HuH-7.5 (cell line): Measurements from ENCODE around the gene SKA3.
"Not testable (repeated sequence)": the region's sequence is repeated elsewhere in the genome, so short reads cannot be mapped to it uniquely, and the experiment has no call there.

Source experiments
- DNase-seq: peaks from one replicate; pipeline ENCODE4 v3.0.0; 2011; ENCODE audit warnings: low spot score

Gene SKA3

GRCh38 chr13:21176215-21176981 is at the start of gene SKA3, which contains the start of gene MRPL57:
Gene SKA3, minus strand, starts transcription at chr13:21176552. Its CDS starts 75 bp downstream, at chr13:21176477.
Gene MRPL57, plus strand, starts transcription at chr13:21176658. Its CDS starts 259 bp downstream, at chr13:21176917.
- peak; percentile 87 for DNase-seq

GRCh38 chr13:21225082-21225481 is 48.7 kb upstream of the SKA3 start:
- DNase-seq = no peak

DNA sequence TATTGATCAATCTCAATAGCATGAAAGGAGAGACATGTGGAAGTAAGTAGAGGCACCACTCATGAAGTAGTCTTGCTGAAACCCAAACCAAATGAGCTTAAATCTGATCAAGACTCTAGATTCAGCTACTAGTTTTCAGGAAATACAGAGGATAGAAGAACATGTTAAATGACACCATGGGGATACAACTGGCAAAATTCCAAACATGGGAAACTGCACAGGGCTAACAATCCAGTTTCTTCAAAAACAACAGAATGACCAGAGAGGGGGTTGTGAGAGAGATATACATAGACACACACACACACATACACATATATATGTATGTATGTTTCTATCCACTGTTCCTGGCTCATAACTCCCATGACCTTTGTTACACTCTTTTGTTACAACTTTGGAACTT is 44.9 kb upstream of the SKA3 start:
- DNase-seq = no peak

GRCh38 chr13:21219716-21220115 is 43.4 kb upstream of the SKA3 start:
- DNase-seq = not testable (repeated sequence)

- DNase-seq = no peak
These were observed 42.7 kb upstream of the SKA3 start for GRCh38 chr13:21219036-21219381.

- no peak for DNase-seq
These were observed 42.1 kb upstream of the SKA3 start for GRCh38 chr13:21218351-21219035.

DNA sequence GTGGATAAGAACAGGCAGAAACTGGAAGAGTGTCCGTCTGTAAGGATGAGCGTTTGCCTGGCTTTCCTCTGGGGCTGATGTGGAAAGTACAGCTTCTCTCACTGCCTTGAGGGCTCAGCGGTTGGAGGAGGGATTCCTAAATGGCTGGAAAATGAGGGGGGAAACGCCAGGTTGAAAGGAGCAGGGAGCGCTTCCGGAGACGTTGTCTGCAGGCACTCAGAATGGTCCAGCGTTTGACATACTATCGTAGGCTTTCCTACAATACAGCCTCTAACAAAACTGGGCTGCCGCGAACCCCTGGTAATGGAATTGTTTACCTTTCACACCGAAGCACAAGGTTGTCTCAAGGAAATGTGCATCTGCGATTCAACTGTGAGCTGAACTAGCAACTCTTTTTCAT is 40.0 kb upstream of the SKA3 start:
- DNase-seq = no peak

DNA sequence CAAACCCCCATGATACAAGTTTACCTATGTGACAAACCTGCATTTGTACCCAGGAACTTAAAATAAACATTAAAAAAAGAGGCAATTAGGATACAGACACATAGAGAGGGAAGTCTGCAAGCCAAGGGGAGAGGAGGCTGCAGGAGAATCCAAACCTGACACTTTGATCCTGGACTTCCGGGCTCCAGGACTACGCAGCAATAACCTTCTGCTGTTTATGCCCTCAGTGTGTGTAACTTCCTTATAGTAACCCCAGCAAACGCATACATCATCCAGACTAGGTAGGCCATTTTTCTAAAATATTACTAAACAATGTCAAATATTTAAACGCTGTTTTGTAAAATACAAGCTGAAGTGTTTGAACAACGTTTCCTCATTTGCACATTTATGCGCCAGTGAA is 39.1 kb upstream of the SKA3 start:
- DNase-seq = not testable (repeated sequence)

GRCh38 chr13:21212138-21212775 is 35.9 kb upstream of the SKA3 start:
- DNase-seq = no peak

DNA sequence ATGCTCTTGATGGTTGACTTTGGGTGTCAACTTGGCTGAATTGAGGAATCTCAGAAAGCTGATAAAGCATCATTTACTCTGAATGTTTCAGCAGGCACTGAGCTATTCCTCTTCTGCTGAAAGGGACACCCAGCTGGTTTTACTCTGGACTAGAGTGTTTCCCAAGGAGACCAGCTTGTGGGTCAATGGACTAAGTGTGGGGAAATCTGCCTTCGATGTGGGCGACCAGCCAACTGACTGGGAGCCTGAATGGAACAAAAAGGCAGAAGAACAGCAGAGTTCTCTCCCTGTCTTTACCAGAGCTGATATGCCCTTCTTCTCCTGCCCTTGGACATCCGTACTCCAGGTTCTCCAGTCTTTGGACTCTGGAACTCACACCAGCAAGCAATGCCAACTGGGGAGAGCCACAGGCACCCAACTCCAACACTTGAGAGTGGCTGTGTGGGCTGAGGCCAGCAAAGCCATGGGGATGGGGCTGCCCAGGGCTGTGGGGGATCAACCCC is 32.4 kb upstream of the SKA3 start:
- no peak for DNase-seq

- DNase-seq = no peak
These were observed 26.6 kb upstream of the SKA3 start for GRCh38 chr13:21202767-21203531.

- not testable (repeated sequence) for DNase-seq
These were observed 25.3 kb upstream of the SKA3 start for GRCh38 chr13:21201456-21202190.

GRCh38 chr13:21198391-21198790 is 22.0 kb upstream of the SKA3 start:
- DNase-seq = not testable (repeated sequence)

DNA sequence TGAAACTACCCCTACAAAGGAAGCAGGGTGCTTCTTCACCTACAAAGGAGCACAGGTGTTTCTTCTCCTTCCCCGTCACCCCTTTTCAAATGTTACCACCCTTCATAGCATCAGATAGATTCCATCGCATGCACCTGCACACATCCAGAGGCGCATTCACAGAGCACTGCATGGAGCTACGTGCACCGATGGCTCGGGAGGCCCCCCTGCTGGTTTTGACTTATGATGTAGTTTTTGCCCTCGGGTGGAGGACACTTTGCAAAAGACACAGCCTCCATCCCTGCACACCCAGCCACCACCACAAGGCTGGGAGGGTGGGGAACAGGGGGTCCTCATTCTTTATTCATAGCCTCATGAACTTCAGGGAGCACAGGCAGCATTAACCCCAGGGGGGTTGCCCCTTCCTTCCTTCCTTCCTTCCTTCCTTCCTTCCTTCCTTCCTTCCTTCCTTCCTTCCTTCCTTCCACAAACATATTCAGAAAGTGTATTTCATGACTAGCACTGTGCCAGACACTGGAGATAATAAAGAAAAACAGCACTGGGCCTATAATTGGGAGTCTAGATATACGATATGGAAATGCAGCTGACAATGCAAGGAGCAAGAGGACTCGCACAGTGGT is 21.4 kb upstream of the SKA3 start:
- DNase-seq = not testable (repeated sequence)

DNA sequence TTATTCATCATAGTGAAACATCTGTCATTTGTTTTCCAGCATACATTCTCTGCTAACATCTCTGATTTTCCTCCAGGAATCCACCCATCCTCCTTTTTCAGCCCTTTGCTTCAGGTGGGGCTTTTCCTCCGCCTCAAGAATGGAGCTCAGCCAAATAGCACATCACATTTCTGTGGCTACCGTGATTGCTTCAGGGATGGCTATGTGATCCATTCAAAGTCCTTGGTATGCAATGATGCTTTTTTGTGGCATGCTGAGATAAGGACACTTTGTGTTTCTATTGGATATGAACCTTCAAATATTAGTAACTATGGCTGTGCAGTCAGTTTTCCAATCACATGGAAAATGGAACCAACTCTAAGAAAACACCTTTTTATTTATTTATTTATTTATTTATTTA is 18.4 kb upstream of the SKA3 start:
- not testable (repeated sequence) for DNase-seq

DNA sequence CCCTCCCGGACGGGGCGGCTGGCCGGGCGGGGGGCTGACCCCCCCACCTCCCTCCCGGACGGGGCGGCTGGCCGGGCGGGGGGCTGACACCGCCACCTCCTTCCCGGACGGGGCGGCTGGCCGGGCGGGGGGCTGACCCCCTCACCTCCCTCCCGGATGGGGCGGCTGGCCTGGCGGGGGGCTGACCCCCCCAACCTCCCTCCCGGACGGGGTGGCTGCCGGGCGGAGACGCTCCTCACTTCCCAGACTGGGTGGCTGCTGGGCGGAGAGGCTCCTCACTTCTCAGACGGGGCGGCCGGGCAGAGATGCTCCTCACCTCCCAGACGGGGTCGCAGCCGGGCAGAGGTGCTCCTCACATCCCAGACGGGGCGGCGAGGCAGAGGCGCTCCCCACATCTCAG is 10.1 kb upstream of the SKA3 start:
- DNase-seq = not testable (repeated sequence)

DNA sequence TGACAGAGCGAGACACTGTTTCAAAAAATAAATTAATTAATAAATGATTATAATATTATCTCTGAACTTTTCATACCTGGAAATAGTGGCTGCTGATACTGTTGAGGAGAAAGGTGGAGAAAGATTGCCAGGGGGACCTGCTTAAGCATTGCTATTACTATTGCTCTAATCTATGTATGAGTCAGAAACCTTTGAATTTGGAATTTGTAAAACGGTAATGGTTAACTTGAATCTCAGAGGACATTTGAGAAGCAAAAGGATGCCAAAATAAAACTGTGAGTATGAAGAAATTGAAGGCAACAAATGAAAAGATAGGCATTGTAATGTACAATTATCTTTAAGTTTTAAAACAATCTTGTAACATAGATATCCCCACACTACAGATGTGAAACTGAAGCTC is 5.3 kb upstream of the SKA3 start:
- no peak for DNase-seq

DNA sequence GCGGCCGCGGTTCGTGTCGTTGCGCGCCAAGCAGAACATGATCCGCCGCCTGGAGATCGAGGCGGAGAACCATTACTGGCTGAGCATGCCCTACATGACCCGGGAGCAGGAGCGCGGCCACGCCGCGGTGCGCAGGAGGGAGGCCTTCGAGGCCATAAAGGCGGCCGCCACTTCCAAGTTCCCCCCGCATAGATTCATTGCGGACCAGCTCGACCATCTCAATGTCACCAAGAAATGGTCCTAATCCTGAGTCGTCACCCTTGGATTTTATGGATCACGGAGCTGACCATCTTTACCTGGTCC is 581 bp upstream of the SKA3 start:
- DNase-seq = no peak

DNA sequence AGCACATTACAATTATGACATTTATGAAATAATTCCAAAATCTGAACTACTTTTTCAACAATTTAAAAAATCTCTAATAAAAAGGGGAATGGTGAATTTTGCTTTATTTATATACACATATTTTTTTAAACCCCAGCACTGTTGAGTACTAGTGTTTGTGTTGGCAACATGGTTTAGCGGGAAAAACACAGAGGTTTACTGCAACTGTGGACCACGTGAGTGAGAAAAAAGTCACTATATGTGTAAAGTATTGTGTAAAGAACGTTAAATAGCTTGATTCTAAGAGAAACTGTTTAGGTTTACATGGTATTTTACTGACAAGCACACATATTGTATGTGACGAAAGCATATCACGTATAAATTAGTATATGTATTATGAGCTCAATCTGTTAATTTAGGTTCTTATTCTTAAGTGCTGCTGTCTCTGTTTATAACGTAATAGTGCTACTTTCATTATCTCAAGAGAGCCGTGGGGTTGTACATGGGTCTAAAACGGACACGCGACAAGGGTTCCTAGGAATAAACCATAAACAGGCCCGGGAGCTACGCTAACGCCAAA is 617 bp downstream of the SKA3 start:
- DNase-seq = no peak

- DNase-seq = not testable (repeated sequence)
These were observed 2.6 kb downstream of the SKA3 start for GRCh38 chr13:21173767-21174166.

GRCh38 chr13:21171420-21171819 is 4.9 kb downstream of the SKA3 start:
- no peak for DNase-seq
